ENCODE measurements around the gene OSBPL6.

GRCh38 chr2:178309541-178309940 lies 115.2 kb downstream of the OSBPL6 start:
- TF ChIP-seq, protein P1, sequence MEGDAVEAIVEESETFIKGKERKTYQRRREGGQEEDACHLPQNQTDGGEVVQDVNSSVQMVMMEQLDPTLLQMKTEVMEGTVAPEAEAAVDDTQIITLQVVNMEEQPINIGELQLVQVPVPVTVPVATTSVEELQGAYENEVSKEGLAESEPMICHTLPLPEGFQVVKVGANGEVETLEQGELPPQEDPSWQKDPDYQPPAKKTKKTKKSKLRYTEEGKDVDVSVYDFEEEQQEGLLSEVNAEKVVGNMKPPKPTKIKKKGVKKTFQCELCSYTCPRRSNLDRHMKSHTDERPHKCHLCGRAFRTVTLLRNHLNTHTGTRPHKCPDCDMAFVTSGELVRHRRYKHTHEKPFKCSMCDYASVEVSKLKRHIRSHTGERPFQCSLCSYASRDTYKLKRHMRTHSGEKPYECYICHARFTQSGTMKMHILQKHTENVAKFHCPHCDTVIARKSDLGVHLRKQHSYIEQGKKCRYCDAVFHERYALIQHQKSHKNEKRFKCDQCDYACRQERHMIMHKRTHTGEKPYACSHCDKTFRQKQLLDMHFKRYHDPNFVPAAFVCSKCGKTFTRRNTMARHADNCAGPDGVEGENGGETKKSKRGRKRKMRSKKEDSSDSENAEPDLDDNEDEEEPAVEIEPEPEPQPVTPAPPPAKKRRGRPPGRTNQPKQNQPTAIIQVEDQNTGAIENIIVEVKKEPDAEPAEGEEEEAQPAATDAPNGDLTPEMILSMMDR (conservative IDR thresholded peaks at IDR 0.05; ENCODE audit: low read length), result no peak
- no peak for TF ChIP-seq EZH2phosphoT487 (IDR thresholded peaks at IDR 0.05; ENCODE audit: borderline replicate concordance)
